Stomach smooth muscle (tissue), 2 donors: ENCODE measurements around the gene CIAO2A.
A peak's percentile ranks its signal among the peaks of the same experiment; 100 is the strongest.
"Not testable (repeated sequence)": the region's sequence is repeated elsewhere in the genome, so short reads cannot be mapped to it uniquely, and the experiment has no call there.

Experiments
- H3K27ac ChIP-seq: one replicate; pipeline ENCODE4 v1.7.0; 2013; ENCODE audit warnings: mild to moderate bottlenecking, low read length, inconsistent platforms
- H3K27me3 ChIP-seq, 2 donors: one replicate each; pipeline ENCODE4 v1.7.0; 2013; ENCODE audit warnings: low read length in 2 of 2; ENCODE audit not compliant: insufficient read depth in 2 of 2, control insufficient read depth in 1 of 2
- H3K36me3 ChIP-seq, 2 donors: one replicate each; pipeline ENCODE4 v1.7.0; 2013; ENCODE audit warnings: low read length in 2 of 2; ENCODE audit not compliant: control insufficient read depth in 2 of 2, insufficient read depth in 2 of 2
- H3K4me1 ChIP-seq: one replicate; pipeline ENCODE4 v1.7.0; 2013; ENCODE audit warnings: low read length; ENCODE audit not compliant: control insufficient read depth, insufficient read depth
- H3K4me3 ChIP-seq, 2 donors: one replicate each; pipeline ENCODE4 v1.7.0; 2013; ENCODE audit warnings: low read length in 2 of 2
- H3K9ac ChIP-seq, 2 donors: one replicate each; pipeline ENCODE4 v1.7.0; 2013; ENCODE audit warnings: low read length in 2 of 2, mild to moderate bottlenecking in 1 of 2
- H3K9me3 ChIP-seq, 2 donors: one replicate each; pipeline ENCODE4 v1.7.0; 2013; ENCODE audit warnings: low read length in 2 of 2; ENCODE audit not compliant: control insufficient read depth in 2 of 2
- donor health status: healthy.
- donor health status: Pancreatic carcinoma.

CIAO2A gene

DNA sequence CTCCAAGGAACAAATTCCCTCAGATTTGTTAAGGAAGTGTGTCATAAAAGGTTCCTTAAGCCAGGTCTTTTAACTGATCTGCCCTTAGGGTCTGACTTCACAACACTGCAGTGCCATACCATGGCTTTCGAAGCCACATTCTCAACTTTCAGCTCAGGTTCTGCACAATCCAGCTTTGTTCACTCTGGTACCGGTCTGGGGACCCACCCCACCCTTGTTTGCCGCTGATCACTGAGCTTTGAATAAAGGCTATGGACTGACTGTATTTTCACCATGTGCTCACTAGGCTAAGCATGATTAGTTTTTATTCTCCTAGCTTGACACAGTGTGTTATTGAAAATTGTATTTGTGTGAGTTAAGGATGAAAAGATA, 18.0 kb upstream of the CIAO2A start:
- H3K36me3 ChIP-seq, result peaks cover 24% of the 10 kb centered on the region in 2 donors
- H3K27ac ChIP-seq, result no peak overlapping the region
- peaks cover 8% of the 10 kb centered on the region for H3K4me1 ChIP-seq
- H3K9me3 ChIP-seq, result no peaks in the 10 kb centered on the region
- H3K4me3 ChIP-seq, result no peak overlapping the region
- H3K27me3 ChIP-seq, result no peaks in the 10 kb centered on the region
- no peak overlapping the region for H3K9ac ChIP-seq

DNA sequence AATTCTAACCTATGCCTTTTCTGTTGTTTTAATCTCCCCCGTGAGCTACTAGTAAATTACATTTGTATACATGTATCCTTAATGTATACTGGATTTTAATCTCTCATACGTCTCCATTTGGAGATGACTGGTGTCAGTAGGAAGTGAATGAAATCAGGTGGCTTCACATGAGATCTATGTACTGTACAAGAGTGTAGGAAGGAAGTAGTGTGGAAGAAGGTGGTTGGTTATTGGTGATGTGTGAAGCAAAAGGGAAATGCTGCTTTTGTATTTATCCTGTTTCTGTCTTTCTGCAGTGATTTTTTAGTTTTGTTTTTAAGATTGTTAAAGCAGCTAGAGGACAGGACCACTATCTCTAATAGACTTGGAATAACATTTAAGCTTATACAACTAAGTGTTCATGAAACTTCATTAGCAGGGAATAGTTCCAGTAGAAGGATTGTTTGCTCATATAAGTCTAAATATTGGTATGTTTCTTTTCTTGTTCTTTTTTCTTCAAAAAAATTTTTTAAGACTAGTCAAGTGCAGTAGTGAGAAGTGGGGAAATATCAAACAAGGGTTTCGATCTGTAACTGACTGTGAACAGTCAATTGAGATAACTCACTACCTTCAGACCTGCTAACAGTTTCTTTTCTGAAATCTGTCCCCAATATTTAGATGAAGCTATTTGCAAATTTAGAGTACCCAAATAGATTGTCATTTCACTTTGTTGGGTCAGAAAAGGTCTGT, 17.5 kb upstream of the CIAO2A start:
- Histone ChIP-seq H3K9ac (no peak overlapping the region), H3K4me1 (peaks cover 8% of the 10 kb centered on the region)

DNA sequence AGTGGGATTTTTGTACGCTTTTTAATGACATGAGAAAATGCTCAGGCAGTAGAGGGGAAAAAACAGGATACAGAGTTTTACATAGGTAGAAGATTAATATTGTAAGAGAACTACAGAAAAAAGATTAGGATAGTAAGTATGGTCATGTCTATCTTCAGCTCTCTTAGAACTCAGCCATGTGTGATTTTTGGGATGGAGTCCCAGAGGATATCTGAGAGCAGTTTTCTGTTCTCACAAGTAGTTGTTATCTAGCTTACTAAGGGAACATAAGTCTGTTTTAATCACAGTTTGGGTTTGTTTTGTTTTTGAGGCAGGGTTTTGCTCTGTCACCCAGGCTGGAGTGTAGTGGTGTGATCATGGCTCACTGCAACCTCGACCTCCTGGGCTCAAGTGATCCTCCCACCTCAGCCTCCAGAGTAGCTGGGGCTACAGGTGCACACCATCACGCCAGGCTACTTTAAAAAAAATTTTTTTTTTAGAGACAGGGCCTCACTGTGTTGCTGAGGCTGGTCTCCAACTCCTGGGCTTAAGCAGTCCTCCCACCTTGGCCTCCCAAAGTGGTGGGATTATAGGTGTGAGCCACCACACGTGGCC, 16.6 kb upstream of the CIAO2A start:
- H3K9ac ChIP-seq, H3K4me3 ChIP-seq, H3K27me3 ChIP-seq, H3K9me3 ChIP-seq, H3K27ac ChIP-seq, H3K4me1 ChIP-seq: not testable (repeated sequence)
- peaks cover 13 to 17% of the 10 kb centered on the region in 2 donors for H3K36me3 ChIP-seq

More for the DNA sequence above, 17.5 kb upstream of the CIAO2A start:
- no peaks in the 10 kb centered on the region for H3K9me3 ChIP-seq
- H3K27me3 ChIP-seq, result no peaks in the 10 kb centered on the region
- peaks cover 19 to 22% of the 10 kb centered on the region in 2 donors for H3K36me3 ChIP-seq
- no peak overlapping the region for H3K27ac ChIP-seq
- H3K4me3 ChIP-seq, result no peak overlapping the region

DNA sequence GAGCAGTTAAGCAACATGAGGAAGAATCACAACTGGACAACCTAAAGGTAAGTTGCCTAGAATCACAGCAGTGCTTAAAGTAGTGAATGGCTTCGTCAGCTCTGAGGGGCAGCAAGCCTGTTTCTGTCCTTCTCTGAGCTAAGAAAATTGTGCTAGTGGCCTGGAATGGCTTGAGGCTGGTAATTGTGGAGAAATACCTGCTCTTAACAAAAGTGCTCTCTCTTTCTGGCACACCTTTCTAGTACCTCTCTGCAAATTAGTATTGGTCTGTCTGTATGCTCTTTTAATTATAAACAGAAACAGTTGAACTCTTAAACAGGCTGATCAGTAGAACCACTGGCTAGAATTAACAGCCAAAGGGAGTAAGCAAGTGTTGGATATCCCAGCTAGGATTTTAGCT, 13.7 kb upstream of the CIAO2A start:
- Histone ChIP-seq H3K9me3 (no peaks in the 10 kb centered on the region), H3K27ac (no peak overlapping the region), H3K9ac (no peak overlapping the region), H3K4me3 (no peak overlapping the region), H3K27me3 (no peaks in the 10 kb centered on the region), H3K4me1 (peaks cover 12% of the 10 kb centered on the region), H3K36me3 (no peaks in the 10 kb centered on the region)

DNA sequence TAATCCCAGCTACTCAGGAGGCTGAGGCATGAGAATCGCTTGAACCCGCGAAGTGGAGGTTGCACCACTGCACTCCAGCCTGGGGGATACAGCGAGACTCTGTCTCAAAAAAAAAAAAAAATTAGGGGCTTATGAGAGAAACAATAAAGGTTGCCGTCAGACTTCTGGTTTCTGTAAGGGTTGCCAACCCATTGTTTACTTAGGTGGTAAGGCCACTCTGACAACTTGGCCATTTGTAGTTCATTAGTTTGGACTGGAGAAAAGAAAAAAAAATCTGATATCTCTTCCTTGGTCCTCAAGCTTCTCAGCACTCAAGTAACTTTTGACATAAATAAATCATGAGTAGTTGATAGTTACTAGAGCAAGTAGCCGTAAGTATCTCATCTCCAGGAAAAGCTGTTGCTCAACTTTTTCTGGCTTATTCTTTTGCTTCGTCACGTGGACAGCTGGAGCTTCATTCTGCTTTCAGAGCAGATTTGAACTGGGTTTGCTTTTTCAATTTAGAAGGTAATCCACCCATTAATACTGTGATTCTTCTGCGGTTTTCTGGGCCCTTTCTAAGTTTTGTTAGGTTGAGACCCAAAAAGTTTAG, 11.6 kb upstream of the CIAO2A start:
- no peak overlapping the region for H3K27ac ChIP-seq

DNA sequence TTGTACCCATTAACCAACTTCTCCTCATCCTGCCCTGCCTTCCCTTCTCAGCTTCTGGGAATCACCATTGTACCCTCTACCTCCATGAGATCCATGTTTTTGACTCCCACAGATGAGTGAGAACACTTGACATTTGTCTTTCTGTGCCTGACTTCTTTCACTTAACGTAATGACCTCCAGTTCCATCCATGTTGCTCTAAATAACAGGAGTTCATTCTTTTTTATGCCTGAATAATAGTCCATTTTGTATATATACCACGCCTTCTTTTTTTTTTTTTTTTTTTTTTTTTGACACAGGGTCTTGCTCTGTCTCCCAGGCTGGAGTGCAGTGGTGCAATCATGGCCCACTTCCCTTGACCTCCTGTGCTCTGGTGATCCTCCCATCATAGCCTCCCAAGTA, 8.9 kb upstream of the CIAO2A start:
- H3K4me1 ChIP-seq, result peaks cover 14% of the 10 kb centered on the region
- H3K4me3 ChIP-seq, result no peak overlapping the region

More for the DNA sequence above, 11.6 kb upstream of the CIAO2A start:
- no peaks in the 10 kb centered on the region for H3K36me3 ChIP-seq
- no peaks in the 10 kb centered on the region for H3K9me3 ChIP-seq
- H3K9ac ChIP-seq, result no peak overlapping the region
- H3K27me3 ChIP-seq, result no peaks in the 10 kb centered on the region
- no peak overlapping the region for H3K4me3 ChIP-seq
- peaks cover 9% of the 10 kb centered on the region for H3K4me1 ChIP-seq

DNA sequence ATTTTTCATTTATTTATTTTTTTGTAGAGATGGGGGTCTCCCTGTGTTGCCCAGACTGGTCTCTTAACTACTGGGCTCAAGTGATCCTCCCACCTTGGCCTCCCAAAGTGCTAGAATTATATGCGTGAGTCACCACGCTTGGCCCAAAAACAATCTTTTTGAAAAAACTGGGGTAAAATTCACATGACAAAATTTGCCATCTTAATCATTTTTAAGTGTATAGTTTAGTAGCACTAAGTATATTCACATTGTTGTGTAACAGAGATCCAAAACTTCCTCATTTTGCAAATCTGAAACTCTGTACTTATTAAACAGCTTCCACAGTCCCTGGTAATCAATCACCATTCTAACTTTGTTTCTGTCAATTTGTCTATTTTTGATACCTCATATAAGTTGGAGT, 7.3 kb upstream of the CIAO2A start:
- Histone ChIP-seq H3K36me3 (no peaks in the 10 kb centered on the region), H3K9ac (no peak overlapping the region), H3K27ac (no peak overlapping the region), H3K4me3 (no peak overlapping the region), H3K9me3 (no peaks in the 10 kb centered on the region), H3K27me3 (no peaks in the 10 kb centered on the region), H3K4me1 (peaks cover 22% of the 10 kb centered on the region)

More for the DNA sequence above, 8.9 kb upstream of the CIAO2A start:
- Histone ChIP-seq H3K27ac (no peak overlapping the region), H3K36me3 (no peaks in the 10 kb centered on the region), H3K9me3 (no peaks in the 10 kb centered on the region), H3K9ac (no peak overlapping the region), H3K27me3 (no peaks in the 10 kb centered on the region)

DNA sequence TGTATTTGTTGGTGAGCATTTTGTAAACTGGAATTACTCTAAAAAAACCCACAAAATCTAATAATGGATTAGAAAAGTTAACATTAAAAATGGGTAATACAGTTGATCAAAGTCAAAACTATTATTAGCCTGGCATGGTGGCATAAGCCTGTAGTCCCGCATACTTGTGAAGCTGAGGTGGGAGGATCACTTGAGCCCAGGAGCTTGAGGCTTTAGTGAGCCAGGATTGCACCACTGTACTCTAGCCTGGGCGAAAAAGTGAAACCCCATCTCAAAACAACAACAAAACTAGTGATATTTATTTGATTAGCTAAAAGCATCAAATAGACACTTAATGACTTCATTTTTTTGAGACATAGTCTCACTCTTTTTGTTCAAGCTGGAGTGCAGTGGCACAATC, 5.7 kb upstream of the CIAO2A start:
- Histone ChIP-seq H3K27me3 (no peaks in the 10 kb centered on the region), H3K4me3 (no peak overlapping the region), H3K9ac (no peak overlapping the region), H3K36me3 (no peaks in the 10 kb centered on the region), H3K4me1 (peaks cover 30% of the 10 kb centered on the region), H3K9me3 (no peaks in the 10 kb centered on the region), H3K27ac (no peak overlapping the region)

DNA sequence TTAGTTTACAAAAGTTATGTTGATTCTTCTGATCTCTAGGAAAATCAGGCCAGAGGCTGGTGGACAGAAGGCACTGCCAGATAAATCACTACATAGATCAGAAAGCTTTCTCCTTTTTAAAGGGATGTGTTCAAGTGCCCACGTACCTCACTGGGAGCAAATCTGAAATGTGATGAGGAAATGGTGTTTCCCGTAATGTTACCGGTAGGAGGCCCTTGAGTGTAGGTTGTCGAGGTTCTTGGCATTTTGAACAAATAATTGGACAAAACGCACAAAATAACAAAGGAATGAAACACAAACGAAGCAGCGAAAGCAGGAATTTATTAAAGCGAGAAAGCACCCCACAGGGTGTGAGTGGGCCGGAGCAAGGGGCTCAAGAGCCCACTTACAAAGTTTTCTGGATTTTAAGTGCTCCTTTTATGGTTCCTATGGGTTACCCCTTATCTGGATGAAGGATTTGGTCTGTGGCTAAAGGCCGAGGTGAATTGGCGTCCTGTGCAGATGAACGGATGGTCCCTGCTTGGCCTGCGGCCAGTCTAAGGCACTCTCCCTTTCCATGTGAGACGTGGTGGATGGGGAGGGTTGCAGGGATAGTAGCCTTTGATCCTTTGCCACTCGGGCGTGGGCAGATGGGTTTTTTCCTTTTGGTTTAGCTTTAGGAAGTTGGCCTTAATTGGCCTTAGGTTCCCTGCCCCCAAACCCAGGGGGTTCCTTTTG, 3.2 kb upstream of the CIAO2A start:
- H3K27me3 ChIP-seq, result no peaks in the 10 kb centered on the region
- H3K4me3 ChIP-seq, result peak overlapping the region; percentile 93 to 98
- peaks cover 38% of the 10 kb centered on the region for H3K4me1 ChIP-seq
- peak overlapping the region; percentile 90 for H3K27ac ChIP-seq
- H3K36me3 ChIP-seq, result no peaks in the 10 kb centered on the region
- H3K9me3 ChIP-seq, result no peaks in the 10 kb centered on the region
- H3K9ac ChIP-seq, result peak overlapping the region; percentile 88 to 93

DNA sequence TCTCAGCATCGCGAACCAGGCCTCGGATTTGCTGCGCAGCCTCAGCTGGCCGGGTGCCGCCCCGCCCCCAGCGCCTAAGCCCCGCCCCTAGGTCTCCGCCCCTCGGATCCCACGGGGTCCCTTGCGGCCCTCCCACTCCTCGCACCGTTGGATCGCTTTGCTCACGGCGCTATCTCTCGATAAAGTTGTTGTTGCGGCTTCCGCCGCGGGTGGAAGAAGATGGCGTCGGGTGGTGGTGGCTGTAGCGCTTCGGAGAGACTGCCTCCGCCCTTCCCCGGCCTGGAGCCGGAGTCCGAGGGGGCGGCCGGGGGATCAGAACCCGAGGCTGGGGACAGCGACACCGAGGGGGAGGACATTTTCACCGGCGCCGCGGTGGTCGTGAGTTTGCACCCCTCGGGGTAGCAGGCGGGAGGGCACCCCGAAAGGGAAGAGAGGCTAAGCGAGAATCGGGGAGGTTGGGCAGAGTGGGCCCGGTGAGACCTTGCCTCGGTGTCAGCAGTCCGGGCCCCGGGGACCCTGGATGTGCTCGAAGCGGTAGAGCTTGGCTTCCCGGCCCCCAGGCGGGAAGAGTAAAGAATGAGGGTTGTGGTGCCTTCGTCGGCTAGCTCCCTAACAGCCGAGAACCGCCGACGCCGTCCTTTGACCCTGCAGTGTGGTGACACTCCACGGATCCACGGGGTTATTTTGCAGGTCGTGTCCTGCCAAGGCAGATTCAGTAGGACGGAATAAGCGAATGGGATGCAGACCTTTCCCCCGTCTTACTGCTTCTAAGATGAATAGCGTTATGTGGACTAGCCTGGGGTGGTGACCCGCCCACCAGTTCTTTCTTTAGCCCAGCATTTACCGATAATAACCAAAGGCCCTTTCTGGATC, 2.4 kb upstream of the CIAO2A start, which contains the start of gene SNX1:
Gene SNX1, plus strand, starts transcription at position 188 of the 873 bp plus-strand sequence. Its CDS starts 32 bp downstream, at position 220.
- Histone ChIP-seq H3K4me1 (peaks cover 38% of the 10 kb centered on the region), H3K27ac (peak within 1 kb of the TSS; percentile 90)

More for the DNA sequence above, 2.4 kb upstream of the CIAO2A start, which contains the start of gene SNX1:
- Histone ChIP-seq H3K27me3 (no peaks in the 10 kb centered on the region), H3K4me3 (peak within 1 kb of the TSS; percentile 93 to 98), H3K9ac (peak within 1 kb of the TSS; percentile 88 to 93), H3K9me3 (no peaks in the 10 kb centered on the region), H3K36me3 (no peaks in the 10 kb centered on the region)
